ENCODE measurements around the gene KIAA0040.

The KIAA0040 gene

DNA sequence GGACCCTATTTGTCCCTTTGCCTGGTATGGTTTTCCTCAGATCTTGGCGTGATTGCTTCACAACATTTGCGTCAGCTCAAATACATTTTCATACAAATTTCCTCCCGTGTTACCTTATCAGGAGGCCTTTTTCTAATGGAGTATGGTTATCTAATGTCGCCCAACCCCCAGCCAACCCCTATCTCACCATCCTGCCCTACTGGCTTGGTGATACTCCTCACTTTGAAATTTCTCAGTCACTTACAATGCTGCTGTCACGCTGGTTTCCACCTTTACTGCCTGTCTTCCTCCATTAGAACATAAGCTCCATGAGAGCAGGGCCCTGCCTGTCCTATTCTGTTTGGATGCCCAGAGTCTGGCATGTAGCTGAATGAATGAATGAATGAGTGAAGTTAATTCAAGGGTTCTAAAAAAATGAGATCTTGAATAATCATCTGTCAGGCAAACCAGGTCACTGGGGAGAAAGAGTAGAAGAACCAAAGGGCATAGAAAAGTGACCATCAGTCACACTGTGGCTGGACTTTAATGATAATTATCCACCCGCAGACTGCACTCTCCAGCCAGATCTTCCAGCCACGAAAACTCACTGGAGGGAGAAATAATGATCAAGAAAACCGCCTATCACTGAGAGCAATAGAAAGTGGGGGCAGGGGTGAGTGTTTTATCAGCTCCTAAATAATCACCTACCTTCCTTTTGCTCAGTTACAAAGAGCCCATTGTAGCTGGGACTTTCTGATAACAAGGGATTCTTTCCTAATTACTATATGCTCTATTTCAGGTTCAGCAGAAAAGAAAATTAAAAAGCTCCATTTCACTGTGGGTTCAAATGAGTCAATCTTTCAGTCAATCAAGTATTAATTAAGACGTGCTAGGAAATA, 21.3 kb downstream of the KIAA0040 start:
- DNase-seq (ENCODE audit: low spot score), result no peak

DNA sequence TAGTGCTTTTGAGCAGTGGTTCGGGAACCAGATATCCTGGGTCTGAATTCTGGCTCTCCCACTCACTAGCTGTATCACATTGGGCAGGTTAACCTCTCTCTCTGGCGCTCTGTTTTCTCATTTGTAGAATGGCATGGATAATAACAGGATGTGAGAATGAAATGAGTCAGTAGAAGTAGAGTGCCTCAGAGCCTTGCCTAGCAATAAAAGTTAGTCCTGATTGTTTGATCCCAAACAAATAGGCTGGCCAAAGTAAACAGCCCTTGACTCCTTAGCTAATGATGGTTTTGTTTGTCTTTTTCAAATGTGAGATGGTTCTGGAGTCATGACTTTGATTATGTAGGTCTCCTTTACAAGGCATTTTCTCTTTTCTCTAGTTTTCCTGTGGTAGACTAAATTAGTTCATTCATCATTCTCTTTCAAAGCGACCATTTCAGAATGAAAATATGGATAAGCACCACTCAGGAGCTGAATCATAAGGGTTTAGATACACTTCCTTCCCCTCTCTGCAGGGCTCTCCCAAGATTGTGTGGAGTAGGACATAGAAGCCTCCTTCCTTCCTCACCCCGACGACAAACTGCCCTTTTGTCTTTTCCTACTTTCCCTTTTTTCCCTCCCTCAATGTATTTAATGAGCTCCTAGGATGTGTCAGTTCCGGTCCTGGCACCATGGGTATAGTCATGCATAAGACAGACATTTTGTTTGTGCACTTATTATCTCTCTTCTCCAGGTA, 23.1 kb downstream of the KIAA0040 start:
- peak; percentile 79 for DNase-seq (ENCODE audit: low spot score)

DNA sequence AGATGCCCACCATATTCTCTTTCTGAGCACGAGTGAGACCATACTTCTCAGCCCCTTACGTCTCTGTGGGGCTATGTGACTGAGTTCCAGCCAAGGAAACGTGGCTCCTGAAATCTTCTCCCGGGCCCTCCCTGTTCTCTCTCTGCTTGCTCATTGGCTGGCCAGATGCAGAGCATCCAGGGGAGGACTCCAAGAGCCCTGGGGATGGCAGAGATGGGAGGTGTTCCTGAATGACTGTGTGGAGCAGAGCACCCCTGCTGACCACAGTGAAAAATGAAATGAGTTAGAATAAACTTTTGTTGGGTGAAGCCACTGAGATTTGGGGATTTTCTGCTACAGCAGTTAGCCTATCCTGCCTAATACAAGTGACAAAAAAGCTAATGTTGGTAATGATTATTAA, 23.8 kb downstream of the KIAA0040 start:
- DNase-seq (ENCODE audit: low spot score), result no peak

DNA sequence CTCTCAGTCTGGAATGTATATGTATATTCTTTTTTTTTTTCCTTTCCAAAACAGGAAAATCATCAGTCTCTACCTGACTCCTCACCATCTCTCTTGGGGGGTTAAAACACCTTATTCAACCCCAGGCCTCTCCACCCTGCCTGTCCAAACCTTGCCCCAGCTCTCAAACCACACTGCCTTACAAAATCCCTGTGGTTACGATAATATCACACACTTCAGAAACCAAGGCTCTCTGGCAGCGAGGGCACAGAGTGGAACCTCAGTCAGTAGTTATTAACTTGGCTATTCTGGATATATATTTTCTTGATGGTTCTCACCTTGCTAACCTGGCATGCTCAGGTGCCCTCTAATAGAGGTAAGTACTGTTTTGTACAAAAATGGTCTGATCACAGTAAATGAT, 24.7 kb downstream of the KIAA0040 start:
- DNase-seq (ENCODE audit: low spot score), result no peak

DNA sequence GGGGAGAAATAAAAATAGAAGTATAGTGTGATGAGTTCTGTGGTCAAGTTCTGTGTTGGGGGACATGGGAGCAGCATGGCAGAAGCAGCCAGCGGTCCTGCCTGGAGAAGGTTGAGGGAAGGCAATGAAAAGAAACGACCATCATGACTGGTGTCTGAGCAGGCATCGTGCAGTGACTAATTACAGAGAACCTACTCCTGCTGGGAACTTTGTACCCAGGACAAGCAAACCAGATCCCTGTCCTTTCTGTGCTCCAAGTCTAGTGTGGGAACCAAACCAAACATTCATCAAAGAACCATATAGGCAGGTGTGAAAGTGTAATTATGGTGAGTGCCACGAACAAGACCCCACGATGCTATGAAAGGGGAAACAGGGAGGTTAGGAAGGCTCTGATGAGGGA, 25.8 kb downstream of the KIAA0040 start:
- no peak for DNase-seq (ENCODE audit: low spot score)

DNA sequence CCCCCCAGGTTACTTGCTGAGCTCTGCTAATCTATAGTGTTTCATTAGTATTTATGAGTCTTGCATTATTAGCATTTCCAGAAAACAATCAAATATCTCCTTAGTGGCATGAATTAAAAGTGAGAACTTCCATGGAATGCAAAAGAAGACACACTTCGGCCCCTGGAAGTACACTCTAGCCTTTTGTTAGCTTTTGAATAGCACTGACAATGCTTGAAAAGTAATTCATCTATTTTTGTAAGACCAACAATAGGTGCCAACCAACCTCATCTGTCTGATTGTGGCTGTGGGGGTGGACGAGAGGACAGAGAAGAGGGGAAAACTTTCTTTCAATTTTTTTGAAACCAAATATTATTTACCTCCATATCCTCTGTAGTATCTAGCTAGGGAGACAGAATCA, 27.8 kb downstream of the KIAA0040 start:
- no peak for DNase-seq (ENCODE audit: low spot score)

DNA sequence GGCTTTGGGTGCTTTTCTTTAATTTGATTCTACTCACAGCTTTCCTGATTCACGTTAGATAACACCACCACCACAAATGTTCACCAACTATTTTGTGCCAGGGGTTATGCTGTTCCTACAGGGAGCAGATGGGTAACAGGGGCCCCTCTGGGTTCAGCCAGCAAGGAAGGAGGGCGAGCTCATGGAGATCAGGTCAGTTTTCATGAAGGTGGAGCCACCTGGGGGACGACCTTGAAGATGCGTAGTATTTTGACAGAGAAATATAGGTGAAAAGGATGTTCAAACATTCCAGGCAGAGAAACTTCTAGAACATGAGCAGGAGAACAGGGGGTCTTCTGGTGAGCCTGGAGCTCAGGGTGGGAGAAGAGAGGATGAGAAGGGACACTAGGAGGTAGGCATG, 28.9 kb downstream of the KIAA0040 start:
- no peak for DNase-seq (ENCODE audit: low spot score)

DNA sequence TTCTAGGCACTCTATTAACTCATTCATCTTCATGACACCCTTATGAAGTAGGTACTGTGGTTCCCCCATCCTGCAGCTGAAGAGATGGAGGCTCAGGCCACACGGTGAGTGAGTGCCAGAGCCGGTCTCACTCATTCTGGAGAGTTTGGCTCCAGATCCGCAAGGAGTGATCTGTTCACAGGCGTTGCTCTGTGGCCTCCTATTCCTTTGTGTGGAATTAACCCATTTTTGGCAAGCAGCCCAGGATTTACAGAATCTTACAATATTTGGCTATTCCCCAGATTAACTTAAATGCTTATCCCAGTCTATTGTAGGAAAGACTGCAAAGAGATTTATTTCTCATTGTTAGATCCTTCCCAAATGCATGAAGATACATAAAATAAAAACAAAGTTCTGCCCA, 29.6 kb downstream of the KIAA0040 start:
- no peak for DNase-seq (ENCODE audit: low spot score)

DNA sequence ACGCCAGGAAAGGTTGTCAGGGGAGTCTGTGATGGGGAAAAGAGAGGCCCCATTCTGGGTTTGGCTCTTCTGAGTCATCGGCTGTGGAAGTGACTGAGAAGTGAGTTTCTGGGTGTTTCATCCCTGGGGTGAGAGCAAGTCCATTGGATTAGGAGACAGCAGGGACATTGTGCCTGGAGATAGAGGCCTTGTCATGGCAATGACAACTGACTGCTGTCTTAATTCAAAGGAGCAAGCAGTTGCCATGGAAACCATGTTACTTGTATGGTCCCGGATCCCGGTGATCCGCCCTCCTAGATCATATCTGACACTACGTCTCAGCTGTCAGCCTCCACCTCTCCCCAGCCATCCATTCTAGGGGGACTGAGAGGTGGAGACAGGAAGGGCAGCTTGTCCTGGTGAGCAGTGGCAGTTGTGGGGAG, 34.4 kb downstream of the KIAA0040 start:
- peak; percentile 14 for DNase-seq (ENCODE audit: low spot score)

DNA sequence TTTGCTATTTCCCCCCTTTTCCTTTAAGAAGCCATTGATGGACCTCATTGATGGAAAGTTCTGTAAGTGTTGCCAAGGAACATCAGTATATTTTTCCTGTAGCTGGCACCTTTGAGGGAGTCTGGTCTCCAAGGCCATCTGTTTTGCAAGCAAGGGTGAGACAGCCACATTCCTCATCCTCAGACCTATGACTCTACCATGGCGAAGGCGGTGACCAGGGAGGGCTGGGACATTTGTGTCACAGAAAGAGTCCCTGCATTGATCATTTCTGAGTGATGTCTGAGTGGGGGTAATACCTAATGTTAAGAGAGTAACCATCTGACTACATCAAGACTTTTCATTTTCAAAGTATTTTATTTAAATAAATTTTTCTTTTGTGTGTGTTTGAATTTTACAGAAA, 35.4 kb downstream of the KIAA0040 start:
- DNase-seq (ENCODE audit: low spot score), result no peak

DNA sequence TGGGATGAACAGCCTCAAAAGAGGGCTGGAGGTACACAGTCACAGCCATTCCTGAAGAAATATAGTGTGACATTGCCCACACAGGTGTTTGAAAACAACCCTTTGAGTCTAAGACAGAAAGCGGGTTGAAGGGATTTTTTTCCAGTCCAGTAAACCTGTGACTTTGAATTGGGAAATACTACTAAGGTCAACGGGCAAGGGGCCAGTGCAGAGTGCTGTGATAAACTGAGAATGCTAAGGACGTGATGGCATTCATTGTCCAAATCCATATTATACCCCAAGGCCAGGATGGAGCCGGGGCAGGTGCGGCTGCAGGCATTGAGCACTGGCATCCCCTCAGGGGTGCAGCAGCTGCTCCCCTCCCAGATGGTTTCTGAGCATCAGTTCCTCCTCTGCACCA, 36.6 kb downstream of the KIAA0040 start:
- DNase-seq (ENCODE audit: low spot score), result no peak

DNA sequence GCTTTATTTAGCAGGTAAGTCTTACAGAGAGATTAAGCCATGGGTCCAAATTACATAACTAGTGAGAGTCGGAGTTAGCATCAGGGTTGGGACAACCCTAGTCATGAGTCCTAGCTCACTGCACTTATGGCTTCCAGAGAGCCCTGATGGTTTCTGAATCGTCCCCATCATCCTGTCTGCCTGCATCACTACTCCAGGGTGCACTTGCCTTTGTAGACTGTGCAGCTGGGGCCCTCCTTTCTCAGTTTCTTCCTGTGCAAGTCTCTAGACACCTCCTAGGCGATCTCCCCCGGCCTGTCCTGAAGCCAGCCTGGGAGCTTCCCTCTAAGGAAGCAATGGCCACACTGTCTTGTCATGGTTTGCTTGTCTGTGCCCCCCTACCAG, 37.1 kb downstream of the KIAA0040 start:
- no peak for DNase-seq (ENCODE audit: low spot score)

DNA sequence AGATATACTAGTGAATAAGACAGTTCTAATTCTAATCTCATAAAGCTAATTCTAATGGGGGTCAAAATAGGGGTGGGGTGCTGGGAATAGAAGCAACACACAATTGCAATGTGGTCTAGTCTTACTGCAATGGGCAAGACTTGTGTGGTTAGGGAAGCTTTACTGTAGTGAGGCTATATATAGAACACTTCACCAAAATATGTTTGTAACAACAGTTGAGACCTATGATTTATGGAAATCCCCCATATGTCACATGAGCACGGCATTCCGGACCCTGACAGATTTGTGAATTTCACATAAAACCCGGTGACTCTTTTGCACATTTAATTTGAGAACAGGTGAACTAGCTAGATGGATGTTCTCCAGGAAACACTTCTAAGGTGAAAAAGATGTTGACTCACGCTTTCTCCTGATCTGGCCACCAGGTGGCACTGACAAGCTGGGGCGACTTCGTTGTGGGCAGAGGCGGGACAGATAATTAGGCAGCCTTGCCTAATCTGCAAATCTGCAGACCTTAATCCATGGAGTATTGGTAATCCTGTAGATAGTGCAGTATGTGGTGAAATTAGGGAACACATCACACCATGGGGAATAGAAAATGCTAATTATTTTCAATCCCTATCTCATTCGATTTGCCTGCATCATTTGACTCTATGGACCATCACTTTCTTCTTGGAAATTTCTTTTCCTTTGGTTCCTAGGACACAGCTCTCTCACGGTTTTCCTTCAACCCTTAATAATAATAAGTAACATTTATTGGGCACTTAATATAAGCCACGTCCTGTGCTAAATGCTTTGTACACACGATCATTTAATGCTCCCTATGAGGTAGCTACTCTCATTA, 37.7 kb downstream of the KIAA0040 start:
- peak; percentile 42 for DNase-seq (ENCODE audit: low spot score)

DNA sequence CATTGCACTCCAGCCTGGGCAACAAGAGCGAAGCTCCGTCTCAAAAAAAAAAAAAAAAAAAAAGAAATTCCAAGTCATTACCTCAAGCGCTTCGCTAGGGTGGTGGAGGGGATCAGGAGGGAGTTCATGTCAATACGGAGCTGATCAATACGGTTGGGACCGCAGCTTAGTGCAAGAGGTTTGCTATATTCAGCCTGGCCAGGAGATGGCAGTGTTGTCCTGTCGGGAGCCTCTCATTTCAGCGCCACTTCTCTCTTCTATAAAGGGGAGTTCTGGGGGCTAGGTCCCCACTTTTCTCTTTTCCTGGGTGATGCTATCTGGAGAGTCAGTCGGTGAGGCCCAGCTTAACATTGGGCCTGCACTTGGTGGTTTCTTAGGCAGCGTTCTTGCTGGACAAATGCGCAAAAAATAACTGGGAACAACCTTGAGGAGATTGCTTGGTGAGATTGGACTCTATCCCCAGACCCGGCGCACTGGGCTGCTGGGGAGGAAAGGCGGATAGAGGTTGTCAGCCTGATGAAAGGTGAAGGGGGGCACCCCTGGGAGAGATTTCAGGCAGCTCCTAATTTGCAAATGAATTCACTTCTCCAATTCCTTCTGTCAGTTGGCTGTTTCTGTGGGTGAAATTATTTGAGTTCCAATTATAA, 40.4 kb downstream of the KIAA0040 start:
- DNase-seq (ENCODE audit: low spot score), result peak; percentile 42

DNA sequence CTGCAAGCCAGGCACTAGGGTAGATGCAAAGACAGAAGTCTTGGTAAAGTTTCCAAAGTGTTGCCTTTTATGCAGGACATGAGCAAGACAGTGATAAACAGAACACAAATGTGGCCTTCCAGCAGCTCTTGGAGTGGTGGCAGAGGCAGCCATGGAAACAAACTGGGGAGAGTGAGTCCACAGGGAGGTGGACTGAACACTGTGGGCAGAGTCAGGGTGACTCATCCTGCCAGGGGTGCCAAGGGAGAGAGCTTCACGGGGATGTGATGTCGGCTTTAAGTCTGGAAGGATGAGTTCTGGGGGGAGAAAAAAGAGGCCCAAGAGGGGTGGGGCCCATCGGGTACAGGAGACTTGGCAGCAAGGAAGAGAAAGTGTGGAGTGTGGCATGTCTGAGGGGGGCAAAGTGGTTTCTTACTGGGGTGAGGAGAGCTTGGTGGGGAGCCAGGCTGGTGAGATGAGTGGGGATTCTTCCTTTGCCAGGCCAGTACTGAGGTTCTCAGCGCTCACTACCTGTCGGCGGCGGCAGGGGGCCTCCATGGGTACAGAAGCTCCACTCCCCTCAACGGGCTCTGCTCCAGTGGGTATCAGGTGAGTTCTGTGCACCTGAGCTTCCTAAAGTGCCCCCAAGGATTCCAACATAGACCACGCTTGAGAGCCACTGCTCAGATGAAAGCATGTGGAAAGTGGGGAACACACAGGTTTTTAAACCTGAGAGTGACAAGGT, 41.8 kb downstream of the KIAA0040 start:
- DNase-seq (ENCODE audit: low spot score), result peak; percentile 29

DNA sequence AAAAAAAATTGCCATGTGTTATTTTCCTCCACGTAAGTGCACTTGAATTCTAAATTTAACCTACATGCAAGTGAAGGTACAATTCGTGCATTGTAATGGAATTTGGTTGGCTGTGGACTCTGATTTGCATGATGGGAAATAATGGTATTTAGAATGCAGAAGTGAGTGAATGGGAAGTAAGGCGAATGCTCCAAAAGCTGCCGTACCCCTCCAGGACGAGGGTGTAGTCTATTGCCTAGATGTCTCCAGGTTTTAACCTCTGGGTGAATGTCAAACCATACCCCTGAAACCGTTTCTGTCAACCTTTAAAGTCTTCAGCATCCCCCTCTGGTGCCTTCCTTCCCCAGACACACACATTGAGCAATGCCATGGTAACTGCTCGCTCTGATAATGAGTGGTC, 44.5 kb downstream of the KIAA0040 start:
- no peak for DNase-seq (ENCODE audit: low spot score)

DNA sequence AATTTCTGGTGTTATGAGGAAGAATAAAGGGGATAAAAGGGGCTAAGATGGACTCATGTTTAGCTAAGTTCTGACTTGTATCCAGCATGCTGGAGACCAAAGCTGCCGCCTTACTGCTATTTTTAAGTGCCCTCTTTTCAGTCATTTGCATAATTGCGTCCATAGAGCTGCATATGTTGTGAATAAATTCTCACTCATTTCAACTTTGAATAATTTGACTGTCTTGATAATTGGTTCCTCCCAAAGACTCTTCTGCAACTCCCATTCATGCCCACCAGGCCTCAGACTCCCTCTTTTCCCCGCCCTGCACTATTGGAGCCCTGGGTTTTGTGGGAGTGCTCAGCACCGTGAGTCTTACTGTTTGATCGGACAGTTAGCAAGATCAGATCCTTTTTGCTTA, 45.0 kb downstream of the KIAA0040 start:
- no peak for DNase-seq (ENCODE audit: low spot score)

DNA sequence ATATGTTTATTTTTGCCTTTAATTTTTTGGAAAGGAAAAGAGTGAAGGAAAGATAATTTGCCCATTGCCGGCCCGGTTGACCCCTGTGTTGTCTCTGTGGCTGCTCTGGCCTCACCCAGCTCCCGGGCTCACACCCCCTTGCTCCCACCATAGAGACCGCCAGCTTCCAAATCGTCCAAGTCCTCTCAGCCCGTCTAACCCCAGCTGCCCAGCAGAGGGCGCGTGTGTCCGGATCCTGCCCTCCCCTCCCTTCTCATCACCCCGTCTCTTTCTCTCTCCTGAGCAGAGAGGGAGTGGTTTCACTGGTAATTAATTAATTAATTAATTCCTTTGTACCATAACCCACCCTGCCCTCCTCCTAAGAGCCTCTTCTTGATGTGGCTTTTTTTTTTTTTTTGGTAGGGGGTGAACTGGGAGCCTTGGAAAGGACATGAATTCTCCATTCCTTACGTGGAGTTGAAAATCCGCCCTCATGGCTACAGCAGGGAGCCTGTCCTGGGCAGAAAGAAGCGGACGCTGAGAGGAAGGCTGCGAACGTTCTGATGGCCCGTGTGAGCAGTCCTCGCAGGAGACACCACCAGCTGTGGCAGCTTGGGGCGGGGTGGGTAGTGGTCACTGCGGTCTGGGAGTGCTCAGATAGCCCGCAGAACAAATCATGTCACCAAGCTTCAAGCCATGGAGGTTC, 45.9 kb downstream of the KIAA0040 start:
- peak; percentile 62 for DNase-seq (ENCODE audit: low spot score)

DNA sequence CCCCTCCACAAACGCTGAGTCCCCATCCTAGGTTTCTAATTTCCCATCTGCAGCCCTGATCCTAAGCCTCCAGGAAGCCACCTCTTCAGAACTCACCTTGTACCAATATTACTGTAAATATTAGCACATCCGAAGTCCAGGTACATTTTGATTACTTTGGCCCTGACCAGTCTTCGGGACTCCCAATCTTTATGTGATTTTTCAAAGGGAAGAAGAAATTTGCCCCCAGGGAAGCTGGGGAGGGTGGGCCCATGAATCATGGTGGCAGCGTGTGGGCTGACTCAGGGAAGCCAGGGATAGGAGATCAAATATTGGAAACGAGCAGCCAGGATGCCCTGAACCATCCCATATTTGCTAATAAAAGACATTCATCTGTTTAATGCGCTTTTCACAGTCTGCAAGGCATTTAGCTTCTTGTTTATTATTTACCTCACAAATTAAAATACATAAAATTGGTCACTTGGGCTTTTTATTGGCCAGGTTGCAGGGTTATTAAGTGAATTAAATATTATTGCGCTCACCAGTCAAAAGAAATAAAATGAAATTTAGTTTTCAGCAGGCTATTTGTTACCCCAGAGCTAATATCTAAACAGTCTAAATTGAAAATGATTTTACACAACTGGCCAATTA, 46.6 kb downstream of the KIAA0040 start:
- DNase-seq (ENCODE audit: low spot score), result no peak

DNA sequence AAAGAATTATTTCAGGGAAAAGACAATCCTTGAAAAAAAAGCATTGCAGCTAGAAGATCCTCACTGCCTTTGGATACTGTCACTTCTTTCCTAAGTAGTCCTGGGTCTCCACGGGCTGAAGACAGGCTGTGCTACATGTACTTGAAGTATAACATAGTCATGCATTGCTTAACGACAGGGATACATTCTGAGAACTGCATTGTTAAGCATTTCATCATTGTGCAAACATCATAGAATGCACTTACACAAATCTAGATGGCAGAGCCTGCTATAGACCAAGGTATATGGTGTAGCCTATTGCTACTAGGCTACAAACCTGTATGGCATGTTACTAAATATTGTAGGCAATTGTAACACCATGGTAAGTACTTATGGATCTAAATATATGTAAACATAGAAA, 54.0 kb downstream of the KIAA0040 start:
- no peak for DNase-seq (ENCODE audit: low spot score)
